DND-41 (cell line): ENCODE measurements around the gene TP53RK.

ENCODE experiments used
- EZH2 ChIP-seq: IDR thresholded peaks from 3 replicates; pipeline ENCODE4 v1.6.1; 2012; ENCODE audit warnings: borderline replicate concordance, low read depth, mild to moderate bottlenecking, moderate library complexity, low read length, inconsistent platforms; ENCODE audit not compliant: severe bottlenecking
- TF ChIP-seq, protein P1 (sequence below): IDR thresholded peaks from 2 replicates; pipeline ENCODE4 v1.5.1; 2012; ENCODE audit warnings: borderline replicate concordance, low read length, moderate library complexity, mild to moderate bottlenecking; ENCODE audit not compliant: poor library complexity, severe bottlenecking; ENCODE audit errors: extremely low read depth

DNA sequence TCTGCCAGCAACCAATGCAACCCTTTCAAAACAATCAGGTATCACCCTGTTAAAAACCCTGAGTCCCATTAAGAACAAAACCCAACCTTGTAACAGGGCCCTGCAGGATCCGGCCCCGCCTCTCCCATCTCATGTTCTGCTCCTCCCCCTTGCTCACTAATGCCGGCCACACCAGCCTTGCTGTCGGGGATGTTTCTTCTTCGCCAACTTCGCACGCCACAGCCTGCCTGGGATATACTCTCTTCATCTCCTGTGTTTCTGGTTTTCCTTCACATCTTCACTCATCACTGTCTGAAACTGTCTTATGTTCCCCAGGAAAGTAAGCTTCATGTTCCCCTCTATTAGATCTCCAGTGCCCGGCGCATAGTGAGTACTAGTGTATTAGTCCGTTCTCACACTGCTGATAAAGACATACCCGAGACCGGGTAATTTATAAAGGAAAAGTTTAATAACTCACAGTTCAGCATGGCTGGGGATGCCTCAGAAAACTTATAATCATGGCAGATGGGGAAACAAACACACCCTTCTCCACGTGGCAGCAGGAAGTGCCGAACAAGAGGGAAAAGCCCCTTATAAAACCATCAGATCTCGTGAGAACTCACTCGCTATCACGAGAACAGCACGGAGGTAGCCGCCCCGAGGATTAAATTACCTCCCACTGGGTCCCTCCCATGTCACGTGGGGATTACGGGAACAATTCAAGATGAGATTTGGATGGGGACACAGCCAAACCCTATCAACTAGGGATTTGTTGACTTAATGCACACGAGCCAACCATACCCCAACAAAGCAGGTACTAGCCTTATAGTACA, 5.1 kb downstream of the TP53RK start:
- TF ChIP-seq, protein P1, sequence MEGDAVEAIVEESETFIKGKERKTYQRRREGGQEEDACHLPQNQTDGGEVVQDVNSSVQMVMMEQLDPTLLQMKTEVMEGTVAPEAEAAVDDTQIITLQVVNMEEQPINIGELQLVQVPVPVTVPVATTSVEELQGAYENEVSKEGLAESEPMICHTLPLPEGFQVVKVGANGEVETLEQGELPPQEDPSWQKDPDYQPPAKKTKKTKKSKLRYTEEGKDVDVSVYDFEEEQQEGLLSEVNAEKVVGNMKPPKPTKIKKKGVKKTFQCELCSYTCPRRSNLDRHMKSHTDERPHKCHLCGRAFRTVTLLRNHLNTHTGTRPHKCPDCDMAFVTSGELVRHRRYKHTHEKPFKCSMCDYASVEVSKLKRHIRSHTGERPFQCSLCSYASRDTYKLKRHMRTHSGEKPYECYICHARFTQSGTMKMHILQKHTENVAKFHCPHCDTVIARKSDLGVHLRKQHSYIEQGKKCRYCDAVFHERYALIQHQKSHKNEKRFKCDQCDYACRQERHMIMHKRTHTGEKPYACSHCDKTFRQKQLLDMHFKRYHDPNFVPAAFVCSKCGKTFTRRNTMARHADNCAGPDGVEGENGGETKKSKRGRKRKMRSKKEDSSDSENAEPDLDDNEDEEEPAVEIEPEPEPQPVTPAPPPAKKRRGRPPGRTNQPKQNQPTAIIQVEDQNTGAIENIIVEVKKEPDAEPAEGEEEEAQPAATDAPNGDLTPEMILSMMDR, result no peak
- no peak for TF ChIP-seq EZH2
